Cardiac fibroblast (primary cell): ENCODE data around the gene ORAI3.

Experiments used
- DNase-seq, 2 donors: peaks; one replicate each; pipeline versions ENCODE4 v3.0.0 to v3.0.0-alpha.2; 2010; ENCODE audit warnings: low read depth in 2 of 2
- H3K4me3 ChIP-seq, 2 donors: replicated peaks in 1 of 2; 1 replicate in 1 of 2; 2 replicates in 1 of 2; pipeline ENCODE4 v1.5.1; 2011; ENCODE audit warnings: low read depth in 2 of 2, low read length in 2 of 2, mild to moderate bottlenecking in 2 of 2, moderate library complexity in 1 of 2
- CTCF ChIP-seq: IDR thresholded peaks from one replicate; pipeline ENCODE4 v1.5.1; 2011; ENCODE audit warnings: low read depth, mild to moderate bottlenecking, low read length, inconsistent platforms

The ORAI3 gene

GRCh38 chr16:31003744-31004143 is 54.9 kb downstream of the ORAI3 start:
- no peak for DNase-seq
- no peak overlapping the region for H3K4me3 ChIP-seq
- no peak for TF ChIP-seq CTCF
